ENCODE data around the gene CNTNAP2.

DNA sequence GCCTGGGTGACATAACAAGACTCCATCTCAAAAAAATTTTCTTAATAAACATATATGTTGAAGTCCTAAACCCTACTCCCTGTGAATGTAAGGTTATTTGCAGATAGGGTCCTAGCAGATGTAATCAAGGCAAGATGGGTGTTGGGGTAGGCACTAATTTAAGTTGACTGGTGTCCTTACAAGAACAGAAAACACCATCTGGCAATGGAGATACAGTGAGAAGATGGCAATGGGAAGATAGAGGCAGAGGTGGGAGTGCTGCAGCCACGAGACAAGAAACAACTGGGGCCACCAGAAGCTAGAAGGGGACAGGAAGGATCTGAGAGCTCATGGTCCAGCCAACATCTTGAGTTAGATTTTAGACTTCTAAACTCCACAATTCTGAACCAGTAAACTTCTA is 606.4 kb downstream of the CNTNAP2 start:
- TF ChIP-seq, protein P1, sequence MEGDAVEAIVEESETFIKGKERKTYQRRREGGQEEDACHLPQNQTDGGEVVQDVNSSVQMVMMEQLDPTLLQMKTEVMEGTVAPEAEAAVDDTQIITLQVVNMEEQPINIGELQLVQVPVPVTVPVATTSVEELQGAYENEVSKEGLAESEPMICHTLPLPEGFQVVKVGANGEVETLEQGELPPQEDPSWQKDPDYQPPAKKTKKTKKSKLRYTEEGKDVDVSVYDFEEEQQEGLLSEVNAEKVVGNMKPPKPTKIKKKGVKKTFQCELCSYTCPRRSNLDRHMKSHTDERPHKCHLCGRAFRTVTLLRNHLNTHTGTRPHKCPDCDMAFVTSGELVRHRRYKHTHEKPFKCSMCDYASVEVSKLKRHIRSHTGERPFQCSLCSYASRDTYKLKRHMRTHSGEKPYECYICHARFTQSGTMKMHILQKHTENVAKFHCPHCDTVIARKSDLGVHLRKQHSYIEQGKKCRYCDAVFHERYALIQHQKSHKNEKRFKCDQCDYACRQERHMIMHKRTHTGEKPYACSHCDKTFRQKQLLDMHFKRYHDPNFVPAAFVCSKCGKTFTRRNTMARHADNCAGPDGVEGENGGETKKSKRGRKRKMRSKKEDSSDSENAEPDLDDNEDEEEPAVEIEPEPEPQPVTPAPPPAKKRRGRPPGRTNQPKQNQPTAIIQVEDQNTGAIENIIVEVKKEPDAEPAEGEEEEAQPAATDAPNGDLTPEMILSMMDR (IDR thresholded peaks at IDR 0.05; ENCODE audit: borderline replicate concordance, extremely low read depth, low read length, poor library complexity, severe bottlenecking) = no peak
- TF ChIP-seq EZH2 (IDR thresholded peaks at IDR 0.05; ENCODE audit: borderline replicate concordance, low read depth, low read length, severe bottlenecking) = no peak
